Measurements from ENCODE around the gene BRD8.

DNA sequence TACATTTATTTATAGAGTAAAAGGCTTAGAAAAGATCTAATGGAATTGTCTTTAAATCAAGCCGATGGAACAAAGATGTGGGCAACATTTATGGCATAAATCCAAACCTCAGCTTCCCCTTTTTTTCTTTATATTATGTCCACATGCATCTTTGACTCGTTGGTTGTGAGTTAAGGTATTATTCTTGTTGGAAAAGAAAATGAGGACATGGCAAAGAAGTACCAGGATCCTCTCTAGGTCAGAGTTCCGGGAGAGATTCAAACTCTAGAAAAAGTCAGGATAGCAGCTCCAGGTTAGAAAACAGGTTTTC is 38.7 kb downstream of the BRD8 start:
- no peak for TF ChIP-seq CBX3 (IDR thresholded peaks at IDR 0.05; ENCODE audit: borderline replicate concordance, low read depth)
- no peak for TF ChIP-seq NFIC (IDR thresholded peaks at IDR 0.05; ENCODE audit: low read depth, low read length)
- no peak for TF ChIP-seq YY1 (IDR thresholded peaks at IDR 0.05; ENCODE audit: low read depth, low read length)
